ENCODE measurements around the gene GPC3.
"Not testable (repeated sequence)": the region's sequence is repeated elsewhere in the genome, so short reads cannot be mapped to it uniquely, and the experiment has no call there.

GPC3 gene

GRCh38 chrX:133911825-133912495 is 73.4 kb downstream of the GPC3 start:
- 0 out of 2 replicates have a peak, but pooled peaks cover 3% of the 10 kb centered on the region for H3K36me3 ChIP-seq (ENCODE audit: control insufficient read depth, insufficient read depth, low read length)
- no peaks in the 10 kb centered on the region for H3K9me3 ChIP-seq (ENCODE audit: control insufficient read depth, insufficient read depth, low read length)
- H3K4me1 ChIP-seq (ENCODE audit: control insufficient read depth, insufficient read depth, low read length) = peaks cover 29% of the 10 kb centered on the region
- H3K4me3 ChIP-seq (ENCODE audit: low read depth, low read length) = no peak overlapping the region
- H3K9ac ChIP-seq (ENCODE audit: low read depth, low read length) = no peak overlapping the region
- no peak overlapping the region for H3K27ac ChIP-seq (ENCODE audit: low read depth, low read length)
- H3K27me3 ChIP-seq (ENCODE audit: control insufficient read depth, insufficient read depth, low read length) = no peaks in the 10 kb centered on the region

- 0 out of 2 replicates have a peak, but pooled peaks cover 2% of the 10 kb centered on the region for H3K36me3 ChIP-seq (ENCODE audit: control insufficient read depth, insufficient read depth, low read length)
- H3K4me3 ChIP-seq (ENCODE audit: low read depth, low read length) = no peak overlapping the region
- no peaks in the 10 kb centered on the region for H3K27me3 ChIP-seq (ENCODE audit: control insufficient read depth, insufficient read depth, low read length)
- H3K27ac ChIP-seq (ENCODE audit: low read depth, low read length) = no peak overlapping the region
- no peak overlapping the region for H3K9ac ChIP-seq (ENCODE audit: low read depth, low read length)
- peaks cover 29% of the 10 kb centered on the region for H3K4me1 ChIP-seq (ENCODE audit: control insufficient read depth, insufficient read depth, low read length)
- no peaks in the 10 kb centered on the region for H3K9me3 ChIP-seq (ENCODE audit: control insufficient read depth, insufficient read depth, low read length)
Measured at GRCh38 chrX:133910539-133910938, 74.9 kb downstream of the GPC3 start.

GRCh38 chrX:133909888-133910287 is 75.5 kb downstream of the GPC3 start:
- no peaks in the 10 kb centered on the region for H3K27me3 ChIP-seq (ENCODE audit: control insufficient read depth, insufficient read depth, low read length)
- no peaks in the 10 kb centered on the region for H3K36me3 ChIP-seq (ENCODE audit: control insufficient read depth, insufficient read depth, low read length)
- H3K9me3 ChIP-seq (ENCODE audit: control insufficient read depth, insufficient read depth, low read length) = no peaks in the 10 kb centered on the region
- no peak overlapping the region for H3K4me3 ChIP-seq (ENCODE audit: low read depth, low read length)
- H3K9ac ChIP-seq (ENCODE audit: low read depth, low read length) = no peak overlapping the region
- peaks cover 29% of the 10 kb centered on the region for H3K4me1 ChIP-seq (ENCODE audit: control insufficient read depth, insufficient read depth, low read length)
- H3K27ac ChIP-seq (ENCODE audit: low read depth, low read length) = no peak overlapping the region

- H3K27ac ChIP-seq (ENCODE audit: low read depth, low read length) = no peak overlapping the region
- H3K27me3 ChIP-seq (ENCODE audit: control insufficient read depth, insufficient read depth, low read length) = no peaks in the 10 kb centered on the region
- H3K9me3 ChIP-seq (ENCODE audit: control insufficient read depth, insufficient read depth, low read length) = no peaks in the 10 kb centered on the region
- no peak overlapping the region for H3K4me3 ChIP-seq (ENCODE audit: low read depth, low read length)
- no peaks in the 10 kb centered on the region for H3K36me3 ChIP-seq (ENCODE audit: control insufficient read depth, insufficient read depth, low read length)
- no peak overlapping the region for H3K9ac ChIP-seq (ENCODE audit: low read depth, low read length)
- H3K4me1 ChIP-seq (ENCODE audit: control insufficient read depth, insufficient read depth, low read length) = peaks cover 17% of the 10 kb centered on the region
Measured at GRCh38 chrX:133908223-133908955, 77.0 kb downstream of the GPC3 start.

- Histone ChIP-seq H3K27me3 (ENCODE audit: control insufficient read depth, insufficient read depth, low read length) (no peaks in the 10 kb centered on the region), H3K4me1 (ENCODE audit: control insufficient read depth, insufficient read depth, low read length) (peaks cover 10% of the 10 kb centered on the region), H3K27ac (ENCODE audit: low read depth, low read length) (no peak overlapping the region), H3K4me3 (ENCODE audit: low read depth, low read length) (no peak overlapping the region), H3K9me3 (ENCODE audit: control insufficient read depth, insufficient read depth, low read length) (no peaks in the 10 kb centered on the region), H3K9ac (ENCODE audit: low read depth, low read length) (no peak overlapping the region), H3K36me3 (ENCODE audit: control insufficient read depth, insufficient read depth, low read length) (no peaks in the 10 kb centered on the region)
Measured at GRCh38 chrX:133907606-133908005, 77.8 kb downstream of the GPC3 start.

GRCh38 chrX:133905305-133905704 is 80.1 kb downstream of the GPC3 start:
- Histone ChIP-seq H3K9ac (ENCODE audit: low read depth, low read length) (no peak overlapping the region), H3K4me1 (ENCODE audit: control insufficient read depth, insufficient read depth, low read length) (no peaks in the 10 kb centered on the region), H3K27me3 (ENCODE audit: control insufficient read depth, insufficient read depth, low read length) (no peaks in the 10 kb centered on the region), H3K27ac (ENCODE audit: low read depth, low read length) (no peak overlapping the region), H3K36me3 (ENCODE audit: control insufficient read depth, insufficient read depth, low read length) (no peaks in the 10 kb centered on the region), H3K4me3 (ENCODE audit: low read depth, low read length) (no peak overlapping the region), H3K9me3 (ENCODE audit: control insufficient read depth, insufficient read depth, low read length) (no peaks in the 10 kb centered on the region)

GRCh38 chrX:133897593-133898163 is 87.7 kb downstream of the GPC3 start:
- H3K27ac ChIP-seq (ENCODE audit: low read depth, low read length) = no peak overlapping the region
- H3K36me3 ChIP-seq (ENCODE audit: control insufficient read depth, insufficient read depth, low read length) = no peaks in the 10 kb centered on the region
- no peaks in the 10 kb centered on the region for H3K27me3 ChIP-seq (ENCODE audit: control insufficient read depth, insufficient read depth, low read length)
- H3K4me1 ChIP-seq (ENCODE audit: control insufficient read depth, insufficient read depth, low read length) = no peaks in the 10 kb centered on the region
- no peak overlapping the region for H3K9ac ChIP-seq (ENCODE audit: low read depth, low read length)
- H3K9me3 ChIP-seq (ENCODE audit: control insufficient read depth, insufficient read depth, low read length) = no peaks in the 10 kb centered on the region
- no peak overlapping the region for H3K4me3 ChIP-seq (ENCODE audit: low read depth, low read length)

GRCh38 chrX:133892337-133892736 is 93.1 kb downstream of the GPC3 start:
- no peaks in the 10 kb centered on the region for H3K36me3 ChIP-seq (ENCODE audit: control insufficient read depth, insufficient read depth, low read length)
- H3K4me3 ChIP-seq (ENCODE audit: low read depth, low read length) = no peak overlapping the region
- no peaks in the 10 kb centered on the region for H3K27me3 ChIP-seq (ENCODE audit: control insufficient read depth, insufficient read depth, low read length)
- no peak overlapping the region for H3K9ac ChIP-seq (ENCODE audit: low read depth, low read length)
- H3K4me1 ChIP-seq (ENCODE audit: control insufficient read depth, insufficient read depth, low read length) = peaks cover 4% of the 10 kb centered on the region; the same call in 1 of the 2 replicates
- H3K27ac ChIP-seq (ENCODE audit: low read depth, low read length) = no peak overlapping the region
- H3K9me3 ChIP-seq (ENCODE audit: control insufficient read depth, insufficient read depth, low read length) = no peaks in the 10 kb centered on the region

- no peak overlapping the region for H3K9ac ChIP-seq (ENCODE audit: low read depth, low read length)
- no peak overlapping the region for H3K4me3 ChIP-seq (ENCODE audit: low read depth, low read length)
- H3K9me3 ChIP-seq (ENCODE audit: control insufficient read depth, insufficient read depth, low read length) = no peaks in the 10 kb centered on the region
- H3K36me3 ChIP-seq (ENCODE audit: control insufficient read depth, insufficient read depth, low read length) = no peaks in the 10 kb centered on the region
- peaks cover 4% of the 10 kb centered on the region; the same call in 1 of the 2 replicates for H3K4me1 ChIP-seq (ENCODE audit: control insufficient read depth, insufficient read depth, low read length)
- no peak overlapping the region for H3K27ac ChIP-seq (ENCODE audit: low read depth, low read length)
- H3K27me3 ChIP-seq (ENCODE audit: control insufficient read depth, insufficient read depth, low read length) = no peaks in the 10 kb centered on the region
Measured at GRCh38 chrX:133888984-133889383, 96.4 kb downstream of the GPC3 start.

GRCh38 chrX:133888084-133888483 is 97.3 kb downstream of the GPC3 start:
- not testable (repeated sequence) for H3K9me3 ChIP-seq (ENCODE audit: control insufficient read depth, insufficient read depth, low read length); H3K27ac ChIP-seq (ENCODE audit: low read depth, low read length); H3K4me1 ChIP-seq (ENCODE audit: control insufficient read depth, insufficient read depth, low read length); H3K4me3 ChIP-seq (ENCODE audit: low read depth, low read length); H3K9ac ChIP-seq (ENCODE audit: low read depth, low read length); H3K36me3 ChIP-seq (ENCODE audit: control insufficient read depth, insufficient read depth, low read length); H3K27me3 ChIP-seq (ENCODE audit: control insufficient read depth, insufficient read depth, low read length)
